GM12872 (cell line): ENCODE results near the gene DDAH1.

Source experiments
- CTCF ChIP-seq: IDR thresholded peaks from 3 replicates; pipeline ENCODE4 v1.5.1; 2011; ENCODE audit warnings: low read depth, mild to moderate bottlenecking, low read length, moderate library complexity; ENCODE audit not compliant: insufficient read depth

DDAH1 gene

GRCh38 chr1:85372683-85373377, 92.1 kb downstream of the DDAH1 start:
- TF ChIP-seq CTCF = no peak

GRCh38 chr1:85371021-85371420, 93.9 kb downstream of the DDAH1 start:
- no peak for TF ChIP-seq CTCF

GRCh38 chr1:85368073-85368770, 96.7 kb downstream of the DDAH1 start:
- TF ChIP-seq CTCF = no peak

GRCh38 chr1:85366391-85367170, 98.4 kb downstream of the DDAH1 start:
- no peak for TF ChIP-seq CTCF

- no peak for TF ChIP-seq CTCF
Measured at GRCh38 chr1:85365851-85366250, 99.1 kb downstream of the DDAH1 start.

- TF ChIP-seq CTCF = no peak
Measured at GRCh38 chr1:85363521-85363920, 101.4 kb downstream of the DDAH1 start.

- no peak for TF ChIP-seq CTCF
Measured at GRCh38 chr1:85363092-85363491, 101.9 kb downstream of the DDAH1 start.
